G401 (cell line): ENCODE results near the gene MREG. TPM values are rescaled to one million over a fixed set of nuclear protein-coding genes. Genes with fewer than 3 reads are reported as not detected.
"Not testable (repeated sequence)": the region's sequence is repeated elsewhere in the genome, so short reads cannot be mapped to it uniquely, and the experiment has no call there.

Source experiments
- DNase-seq: peaks from one replicate; pipeline ENCODE4 v3.0.0-alpha.2; 2015; ENCODE audit warnings: low spot score
- in situ Hi-C: cut with HindIII; loops from 2 replicates; pipeline ENCODE4 v1.10.0; 2016; ENCODE audit warnings: low sequenced_read_pairs, mixed read lengths
- total RNA-seq: library from RNA; depleted of rRNA; stranded (reverse); fragments of >200 nt; shearing (Covaris generic); gene quantifications from 2 replicates; pipeline ENCODE4 v1.2.3, GENCODE V29; 2014

MREG gene
- total RNA-seq, 1 experiment from 2014 or later = 4.0 TPM

GRCh38 chr2:215969131-215969841 is 44.1 kb downstream of the MREG start:
- in situ Hi-C loops = no loop called here

GRCh38 chr2:215968499-215968898 is 44.9 kb downstream of the MREG start:
- in situ Hi-C loops = no loop called here
- DNase-seq = no peak

More at GRCh38 chr2:215969131-215969841, 44.1 kb downstream of the MREG start:
- DNase-seq = no peak

GRCh38 chr2:215967590-215968378 is 45.6 kb downstream of the MREG start:
- no peak for DNase-seq
- in situ Hi-C loops = no loop called here

- DNase-seq = no peak
- in situ Hi-C loops = no loop called here
Observed at GRCh38 chr2:215966951-215967350, 46.4 kb downstream of the MREG start.

GRCh38 chr2:215966274-215966673 is 47.1 kb downstream of the MREG start:
- in situ Hi-C loops = no loop called here
- DNase-seq = no peak

GRCh38 chr2:215965532-215966165 is 47.7 kb downstream of the MREG start:
- DNase-seq = no peak
- in situ Hi-C loops = no loop called here

- in situ Hi-C loops = no loop called here
Observed at GRCh38 chr2:215961981-215962380, 51.4 kb downstream of the MREG start.

GRCh38 chr2:215958257-215958656 is 55.1 kb downstream of the MREG start:
- no peak for DNase-seq
- in situ Hi-C loops = no loop called here

More at GRCh38 chr2:215961981-215962380, 51.4 kb downstream of the MREG start:
- DNase-seq = peak; percentile 85

GRCh38 chr2:215957354-215958122 is 55.8 kb downstream of the MREG start:
- DNase-seq, in situ Hi-C loops: not testable (repeated sequence)

GRCh38 chr2:215952860-215953637 is 60.3 kb downstream of the MREG start:
- in situ Hi-C loops = no loop called here
- DNase-seq = no peak

GRCh38 chr2:215951558-215951957 is 61.8 kb downstream of the MREG start:
- in situ Hi-C loops = no loop called here

GRCh38 chr2:215949991-215950404 is 63.4 kb downstream of the MREG start:
- peak; percentile 44 for DNase-seq
- in situ Hi-C loops = no loop called here

More at GRCh38 chr2:215951558-215951957, 61.8 kb downstream of the MREG start:
- DNase-seq = no peak

- in situ Hi-C loops = no loop called here
Observed at GRCh38 chr2:215948051-215948450, 65.3 kb downstream of the MREG start.

GRCh38 chr2:215946586-215946985 is 66.8 kb downstream of the MREG start:
- in situ Hi-C loops = no loop called here

More at GRCh38 chr2:215948051-215948450, 65.3 kb downstream of the MREG start:
- no peak for DNase-seq

GRCh38 chr2:215942194-215942593 is 71.2 kb downstream of the MREG start:
- no peak for DNase-seq
- in situ Hi-C loops = no loop called here

More at GRCh38 chr2:215946586-215946985, 66.8 kb downstream of the MREG start:
- DNase-seq = peak; percentile 92

GRCh38 chr2:215941726-215942125 is 71.6 kb downstream of the MREG start:
- no peak for DNase-seq
- in situ Hi-C loops = no loop called here

GRCh38 chr2:215940645-215941184 is 72.6 kb downstream of the MREG start:
- no peak for DNase-seq
- in situ Hi-C loops = no loop called here

GRCh38 chr2:215937190-215937589 is 76.2 kb downstream of the MREG start:
- no peak for DNase-seq
- in situ Hi-C loops = no loop called here
